Measurements from ENCODE around the gene TRIM29. TPM values are rescaled to one million over a fixed set of nuclear protein-coding genes. Genes with fewer than 3 reads are reported as not detected.

Gene TRIM29
- total RNA-seq, 1 donor from 2014 or later: 1.1 TPM

DNA sequence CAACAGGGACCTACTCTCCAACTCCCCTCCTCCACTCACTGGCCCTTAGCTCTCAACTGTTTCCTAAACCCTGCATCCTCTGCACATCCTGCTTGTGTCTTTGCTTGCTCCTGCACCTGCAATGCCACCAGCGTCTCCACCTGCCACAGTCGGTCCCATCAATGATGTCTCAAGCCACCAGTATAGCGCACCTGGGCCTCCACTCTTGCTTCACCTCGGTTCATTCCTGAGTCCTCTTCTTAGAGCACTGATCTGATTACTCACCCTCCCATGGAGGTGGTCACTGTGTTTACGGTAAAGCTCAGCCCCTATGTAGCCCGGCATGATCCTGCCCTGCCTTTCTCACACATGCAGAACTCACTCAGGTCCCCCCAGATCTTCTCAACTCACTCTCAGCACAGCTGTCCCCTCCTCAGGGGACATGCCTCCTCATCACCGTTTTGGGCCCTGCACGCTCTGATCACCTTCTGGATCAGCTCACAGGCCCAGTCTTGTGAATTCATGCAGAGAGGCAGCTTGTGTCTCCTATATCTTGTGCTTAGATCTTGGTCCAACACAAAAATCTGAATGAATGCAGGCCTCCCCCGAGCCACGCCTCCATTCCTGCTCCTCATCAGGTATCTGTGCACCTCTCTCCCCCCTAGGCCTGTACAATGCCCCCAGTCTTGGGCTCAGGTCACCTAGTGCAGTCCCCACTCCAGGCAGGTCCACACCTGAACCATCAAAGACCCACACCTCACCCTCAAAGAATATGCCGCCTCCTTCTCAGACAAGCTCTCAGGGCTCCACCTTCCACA is 31.4 kb downstream of the TRIM29 start:
- no peak overlapping the region for H3K4me3 ChIP-seq (ENCODE audit: insufficient read depth, low read depth, low read length)
- no peak overlapping the region for H3K9ac ChIP-seq (ENCODE audit: low read length)
- no peaks in the 10 kb centered on the region for H3K4me1 ChIP-seq (ENCODE audit: insufficient read depth, low read length)
- H3K79me2 ChIP-seq (ENCODE audit: insufficient read depth, low read length): no peaks in the 10 kb centered on the region
- no peak overlapping the region for H3K27ac ChIP-seq (ENCODE audit: low read depth, low read length)
- peaks cover 26% of the 10 kb centered on the region for H3K27me3 ChIP-seq (ENCODE audit: insufficient read depth, low read length)
- H3K27ac Mint-ChIP-seq (ENCODE audit: unreplicated experiment): peak overlapping the region; percentile 54
- FAIRE-seq (no peak), DNase-seq (ENCODE audit: low read depth) (no peak)
- H3K36me3 Mint-ChIP-seq (ENCODE audit: low read depth, unreplicated experiment): no peaks in the 10 kb centered on the region
- no peak for TF ChIP-seq EZH2 (IDR thresholded peaks at IDR 0.05; ENCODE audit: insufficient read depth, low read length)
- TF ChIP-seq, protein P1, sequence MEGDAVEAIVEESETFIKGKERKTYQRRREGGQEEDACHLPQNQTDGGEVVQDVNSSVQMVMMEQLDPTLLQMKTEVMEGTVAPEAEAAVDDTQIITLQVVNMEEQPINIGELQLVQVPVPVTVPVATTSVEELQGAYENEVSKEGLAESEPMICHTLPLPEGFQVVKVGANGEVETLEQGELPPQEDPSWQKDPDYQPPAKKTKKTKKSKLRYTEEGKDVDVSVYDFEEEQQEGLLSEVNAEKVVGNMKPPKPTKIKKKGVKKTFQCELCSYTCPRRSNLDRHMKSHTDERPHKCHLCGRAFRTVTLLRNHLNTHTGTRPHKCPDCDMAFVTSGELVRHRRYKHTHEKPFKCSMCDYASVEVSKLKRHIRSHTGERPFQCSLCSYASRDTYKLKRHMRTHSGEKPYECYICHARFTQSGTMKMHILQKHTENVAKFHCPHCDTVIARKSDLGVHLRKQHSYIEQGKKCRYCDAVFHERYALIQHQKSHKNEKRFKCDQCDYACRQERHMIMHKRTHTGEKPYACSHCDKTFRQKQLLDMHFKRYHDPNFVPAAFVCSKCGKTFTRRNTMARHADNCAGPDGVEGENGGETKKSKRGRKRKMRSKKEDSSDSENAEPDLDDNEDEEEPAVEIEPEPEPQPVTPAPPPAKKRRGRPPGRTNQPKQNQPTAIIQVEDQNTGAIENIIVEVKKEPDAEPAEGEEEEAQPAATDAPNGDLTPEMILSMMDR (IDR thresholded peaks at IDR 0.05; ENCODE audit: insufficient read depth, low read depth, low read length): no peak
- peaks cover 2% of the 10 kb centered on the region for H3K4me1 Mint-ChIP-seq (ENCODE audit: low read depth, unreplicated experiment)
- H4K20me1 ChIP-seq (ENCODE audit: insufficient read depth, low read length): no peaks in the 10 kb centered on the region
- no peak overlapping the region for H2AFZ ChIP-seq (ENCODE audit: low read depth, low read length)
- no peak overlapping the region for H3K4me2 ChIP-seq (ENCODE audit: low read length)
- H3K9me3 Mint-ChIP-seq (ENCODE audit: unreplicated experiment): peaks cover 10% of the 10 kb centered on the region
- no peaks in the 10 kb centered on the region for H3K36me3 ChIP-seq (ENCODE audit: insufficient read depth, low read length)
- H3K4me3 Mint-ChIP-seq (ENCODE audit: unreplicated experiment): no peak overlapping the region
- no peaks in the 10 kb centered on the region for H3K9me3 ChIP-seq (ENCODE audit: insufficient read depth, low read depth, low read length)
- peaks cover 90% of the 10 kb centered on the region for H3K27me3 Mint-ChIP-seq (ENCODE audit: low read depth, unreplicated experiment)

DNA sequence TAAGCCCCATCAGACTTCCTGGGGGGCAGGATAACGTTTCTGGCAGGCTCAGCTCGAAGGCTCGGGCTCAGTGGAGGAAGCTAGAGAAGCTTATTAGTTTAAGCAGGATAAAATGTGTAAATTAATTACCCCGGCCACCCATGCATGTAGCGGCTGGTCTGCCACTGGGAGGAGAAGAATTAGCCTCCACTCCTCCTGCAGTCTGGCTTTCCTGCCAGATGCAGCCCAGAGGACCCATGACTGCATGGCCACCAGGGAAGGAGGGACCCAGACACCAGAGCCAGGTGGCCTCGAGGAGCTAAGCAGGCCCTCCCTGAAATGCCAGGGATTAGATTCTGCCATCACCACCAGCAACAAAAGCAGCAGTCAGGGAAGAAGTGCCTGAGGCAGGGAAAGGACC is 32.3 kb downstream of the TRIM29 start:
- no peak overlapping the region for H3K27ac ChIP-seq (ENCODE audit: low read depth, low read length)
- H2AFZ ChIP-seq (ENCODE audit: low read depth, low read length): no peak overlapping the region
- H3K4me2 ChIP-seq (ENCODE audit: low read length): no peak overlapping the region
- H3K36me3 Mint-ChIP-seq (ENCODE audit: low read depth, unreplicated experiment): no peaks in the 10 kb centered on the region
- H3K9me3 ChIP-seq (ENCODE audit: insufficient read depth, low read depth, low read length): no peaks in the 10 kb centered on the region
- no peaks in the 10 kb centered on the region for H3K4me1 ChIP-seq (ENCODE audit: insufficient read depth, low read length)
- peaks cover 2% of the 10 kb centered on the region for H3K4me1 Mint-ChIP-seq (ENCODE audit: low read depth, unreplicated experiment)
- no peaks in the 10 kb centered on the region for H3K36me3 ChIP-seq (ENCODE audit: insufficient read depth, low read length)
- H3K4me3 Mint-ChIP-seq (ENCODE audit: unreplicated experiment): no peak overlapping the region
- H3K9ac ChIP-seq (ENCODE audit: low read length): no peak overlapping the region
- peaks cover 12% of the 10 kb centered on the region for H3K9me3 Mint-ChIP-seq (ENCODE audit: unreplicated experiment)
- H3K27ac Mint-ChIP-seq (ENCODE audit: unreplicated experiment): no peak overlapping the region
- FAIRE-seq (no peak), DNase-seq (ENCODE audit: low read depth) (no peak)
- H4K20me1 ChIP-seq (ENCODE audit: insufficient read depth, low read length): no peaks in the 10 kb centered on the region
- H3K27me3 ChIP-seq (ENCODE audit: insufficient read depth, low read length): peaks cover 30% of the 10 kb centered on the region
- no peaks in the 10 kb centered on the region for H3K79me2 ChIP-seq (ENCODE audit: insufficient read depth, low read length)
- no peak overlapping the region for H3K4me3 ChIP-seq (ENCODE audit: insufficient read depth, low read depth, low read length)
- no peak for TF ChIP-seq EZH2 (IDR thresholded peaks at IDR 0.05; ENCODE audit: insufficient read depth, low read length)
- TF ChIP-seq, protein P1 (IDR thresholded peaks at IDR 0.05; ENCODE audit: insufficient read depth, low read depth, low read length): no peak
- H3K27me3 Mint-ChIP-seq (ENCODE audit: low read depth, unreplicated experiment): peaks cover 86% of the 10 kb centered on the region

DNA sequence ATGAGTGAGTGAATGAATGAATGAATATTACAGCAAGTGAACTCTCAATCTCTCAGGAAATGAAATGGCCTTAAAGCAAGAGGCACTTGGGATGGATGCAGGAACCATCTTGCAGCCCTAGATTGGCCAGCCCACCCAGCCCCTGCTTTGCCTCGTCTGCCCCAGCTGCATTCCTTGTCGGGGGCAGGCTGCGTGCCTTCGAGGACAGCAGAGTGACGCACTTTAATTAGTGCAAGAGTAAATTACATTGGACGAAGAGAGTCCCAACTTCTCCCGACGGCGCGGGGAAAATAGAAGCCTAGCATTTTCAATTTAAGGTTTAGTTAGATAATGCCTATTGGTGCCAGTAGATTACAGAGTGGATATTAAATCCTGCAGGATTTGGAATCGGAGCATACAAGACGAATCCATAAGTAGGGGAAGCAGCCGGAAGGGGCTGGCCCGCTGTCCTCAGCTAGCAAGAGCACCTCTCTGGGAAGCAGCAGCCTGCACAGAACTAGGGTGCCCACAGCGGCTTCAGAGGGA is 33.8 kb downstream of the TRIM29 start:
- peaks cover 2% of the 10 kb centered on the region for H3K4me1 Mint-ChIP-seq (ENCODE audit: low read depth, unreplicated experiment)
- H3K27ac Mint-ChIP-seq (ENCODE audit: unreplicated experiment): no peak overlapping the region
- H3K9me3 Mint-ChIP-seq (ENCODE audit: unreplicated experiment): peaks cover 12% of the 10 kb centered on the region
- peaks cover 87% of the 10 kb centered on the region for H3K27me3 Mint-ChIP-seq (ENCODE audit: low read depth, unreplicated experiment)
- Histone ChIP-seq H3K4me2 (ENCODE audit: low read length) (no peak overlapping the region), H3K36me3 (ENCODE audit: insufficient read depth, low read length) (no peaks in the 10 kb centered on the region), H3K9ac (ENCODE audit: low read length) (no peak overlapping the region), H3K9me3 (ENCODE audit: insufficient read depth, low read depth, low read length) (no peaks in the 10 kb centered on the region), H3K4me3 (ENCODE audit: insufficient read depth, low read depth, low read length) (no peak overlapping the region), H2AFZ (ENCODE audit: low read depth, low read length) (no peak overlapping the region), H3K4me1 (ENCODE audit: insufficient read depth, low read length) (no peaks in the 10 kb centered on the region), H3K27ac (ENCODE audit: low read depth, low read length) (no peak overlapping the region), H3K27me3 (ENCODE audit: insufficient read depth, low read length) (peaks cover 26% of the 10 kb centered on the region), H3K79me2 (ENCODE audit: insufficient read depth, low read length) (no peaks in the 10 kb centered on the region), H4K20me1 (ENCODE audit: insufficient read depth, low read length) (no peaks in the 10 kb centered on the region)
- no peak for TF ChIP-seq EZH2 (IDR thresholded peaks at IDR 0.05; ENCODE audit: insufficient read depth, low read length)
- TF ChIP-seq, protein P1 (IDR thresholded peaks at IDR 0.05; ENCODE audit: insufficient read depth, low read depth, low read length): no peak
- FAIRE-seq: no peak
- no peak overlapping the region for H3K4me3 Mint-ChIP-seq (ENCODE audit: unreplicated experiment)
- DNase-seq (ENCODE audit: low read depth): no peak
- no peaks in the 10 kb centered on the region for H3K36me3 Mint-ChIP-seq (ENCODE audit: low read depth, unreplicated experiment)
